ENCODE results near the gene WFIKKN2. TPM values are rescaled to one million over a fixed set of nuclear protein-coding genes. Genes with fewer than 3 reads are reported as not detected.
"Not testable (repeated sequence)": the region's sequence is repeated elsewhere in the genome, so short reads cannot be mapped to it uniquely, and the experiment has no call there.

The WFIKKN2 gene
- polyA plus RNA-seq, 1 experiment: not detected

DNA sequence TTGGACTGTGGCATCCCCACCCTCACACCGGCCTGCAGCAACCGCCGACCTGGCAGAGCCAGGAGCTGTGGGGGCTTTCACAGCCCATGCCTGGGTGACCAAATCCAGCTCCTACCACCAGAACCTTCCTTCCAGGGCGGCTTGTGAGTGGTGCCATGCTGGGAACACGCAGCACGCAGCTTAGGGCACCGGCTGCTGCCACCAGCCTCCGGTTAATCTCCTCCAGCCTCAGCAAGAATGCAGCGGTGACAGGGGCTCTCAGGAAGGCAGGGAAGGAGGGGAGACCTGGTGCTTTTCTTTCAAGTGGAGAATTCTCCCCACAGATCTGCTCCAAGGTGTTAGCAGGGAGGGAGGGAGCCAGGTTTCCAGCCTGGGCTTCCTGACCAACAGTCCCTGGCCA is 35.8 kb upstream of the WFIKKN2 start:
- CTCF ChIA-PET: interaction anchor here (2.3 to 5.5 kb wide), 2 partner anchors 16 to 17 kb away, joined by 8 to 35 read pairs; no protein-coding TSS in a partner anchor

DNA sequence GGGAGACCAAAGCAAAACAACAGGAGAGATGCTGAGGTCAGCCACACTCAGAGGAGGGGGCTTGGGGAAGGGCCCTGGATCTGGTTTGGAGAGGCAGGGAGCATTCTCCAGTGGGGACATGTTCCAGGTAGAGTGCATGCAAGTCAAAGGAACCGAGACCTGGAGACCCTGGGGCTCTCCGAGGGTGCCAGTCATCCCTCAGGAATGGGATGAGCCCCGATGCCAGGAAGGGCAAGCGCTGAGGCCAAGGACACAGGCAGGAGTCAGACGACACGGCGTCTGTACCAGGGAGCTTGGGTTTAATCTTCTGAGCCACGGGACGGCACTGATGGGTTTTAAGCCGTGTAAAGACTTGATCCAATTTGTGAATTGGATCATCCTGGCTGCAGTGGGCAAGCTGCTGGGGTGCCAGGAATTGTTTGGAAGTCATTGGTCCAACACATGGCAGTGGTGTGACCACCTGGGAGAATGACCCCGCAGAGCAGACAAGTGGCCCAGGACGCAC is 35.1 kb upstream of the WFIKKN2 start:
- TF ChIP-seq, protein P1, sequence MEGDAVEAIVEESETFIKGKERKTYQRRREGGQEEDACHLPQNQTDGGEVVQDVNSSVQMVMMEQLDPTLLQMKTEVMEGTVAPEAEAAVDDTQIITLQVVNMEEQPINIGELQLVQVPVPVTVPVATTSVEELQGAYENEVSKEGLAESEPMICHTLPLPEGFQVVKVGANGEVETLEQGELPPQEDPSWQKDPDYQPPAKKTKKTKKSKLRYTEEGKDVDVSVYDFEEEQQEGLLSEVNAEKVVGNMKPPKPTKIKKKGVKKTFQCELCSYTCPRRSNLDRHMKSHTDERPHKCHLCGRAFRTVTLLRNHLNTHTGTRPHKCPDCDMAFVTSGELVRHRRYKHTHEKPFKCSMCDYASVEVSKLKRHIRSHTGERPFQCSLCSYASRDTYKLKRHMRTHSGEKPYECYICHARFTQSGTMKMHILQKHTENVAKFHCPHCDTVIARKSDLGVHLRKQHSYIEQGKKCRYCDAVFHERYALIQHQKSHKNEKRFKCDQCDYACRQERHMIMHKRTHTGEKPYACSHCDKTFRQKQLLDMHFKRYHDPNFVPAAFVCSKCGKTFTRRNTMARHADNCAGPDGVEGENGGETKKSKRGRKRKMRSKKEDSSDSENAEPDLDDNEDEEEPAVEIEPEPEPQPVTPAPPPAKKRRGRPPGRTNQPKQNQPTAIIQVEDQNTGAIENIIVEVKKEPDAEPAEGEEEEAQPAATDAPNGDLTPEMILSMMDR (IDR thresholded peaks at IDR 0.05; ENCODE audit: insufficient read depth, low read depth, low read length): no peak
- Histone ChIP-seq H3K4me3 (ENCODE audit: low read depth, low read length) (no peak overlapping the region), H3K36me3 (ENCODE audit: control insufficient read depth, insufficient read depth, low read length) (no peaks in the 10 kb centered on the region), H3K27me3 (ENCODE audit: control insufficient read depth, insufficient read depth, low read length) (no peaks in the 10 kb centered on the region)
- ChIA-PET CTCF (interaction anchor here (2.3 to 5.5 kb wide), 2 partner anchors 17 kb away, joined by 8 to 35 read pairs; no protein-coding TSS in a partner anchor), POLR2A (no interaction called here)
- DNase-seq (ENCODE audit: low read depth): no peak

More for the DNA sequence above, 35.8 kb upstream of the WFIKKN2 start:
- Histone ChIP-seq H3K4me3 (ENCODE audit: low read depth, low read length) (no peak overlapping the region), H3K36me3 (ENCODE audit: control insufficient read depth, insufficient read depth, low read length) (no peaks in the 10 kb centered on the region), H3K27me3 (ENCODE audit: control insufficient read depth, insufficient read depth, low read length) (no peaks in the 10 kb centered on the region)
- no peak for DNase-seq (ENCODE audit: low read depth)
- TF ChIP-seq, protein P1 (IDR thresholded peaks at IDR 0.05; ENCODE audit: insufficient read depth, low read depth, low read length): no peak
- POLR2A ChIA-PET: no interaction called here

DNA sequence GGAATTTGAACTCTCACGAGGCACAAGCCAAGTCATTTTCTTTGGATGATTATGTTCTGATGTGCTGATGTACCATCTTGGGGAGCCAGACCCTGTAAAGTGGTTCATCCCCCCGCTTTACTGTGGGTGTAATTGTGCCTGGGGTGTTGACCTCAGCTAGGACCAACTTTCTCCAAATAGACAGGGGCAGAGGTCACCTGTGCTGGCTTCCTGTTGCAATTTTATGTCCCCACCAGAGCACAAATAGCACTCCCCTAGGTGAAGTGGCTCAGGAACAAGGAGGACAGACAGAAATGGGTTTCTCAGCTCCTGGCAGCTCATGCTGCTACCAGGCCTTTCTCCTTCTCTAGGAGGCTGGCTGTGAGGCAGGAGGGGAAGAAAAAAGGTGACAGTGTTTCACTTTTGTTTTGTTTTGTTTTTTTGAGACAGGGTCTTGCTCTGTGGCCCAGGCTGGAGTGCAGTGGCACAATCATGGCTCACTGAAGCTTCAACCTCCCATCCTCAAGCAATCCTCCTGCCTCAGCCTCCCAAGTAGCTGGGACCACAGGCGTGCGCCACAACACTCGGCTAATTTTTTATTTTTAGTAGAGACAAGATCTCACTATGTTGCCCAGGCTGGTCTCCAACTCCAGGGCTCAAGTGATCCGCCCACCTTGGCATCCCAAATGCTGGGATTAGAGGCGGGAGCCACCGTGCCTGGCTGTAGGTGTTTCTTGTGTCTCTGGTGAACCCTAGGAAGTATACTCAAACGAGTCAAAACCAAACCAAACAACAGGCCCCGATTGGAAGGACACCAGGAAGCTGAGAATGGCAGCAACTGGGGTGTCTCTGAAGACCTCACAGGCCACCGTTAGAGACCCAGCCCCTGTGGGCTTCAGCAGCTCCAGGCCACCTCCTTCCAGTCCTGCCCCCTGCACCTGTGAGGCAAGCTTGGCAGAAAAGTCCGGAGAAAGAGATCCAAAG is 32.5 kb upstream of the WFIKKN2 start:
- DNase-seq (ENCODE audit: low read depth): no peak
- Histone ChIP-seq H3K4me3 (ENCODE audit: low read depth, low read length) (no peak overlapping the region), H3K27me3 (ENCODE audit: control insufficient read depth, insufficient read depth, low read length) (no peaks in the 10 kb centered on the region), H3K36me3 (ENCODE audit: control insufficient read depth, insufficient read depth, low read length) (no peaks in the 10 kb centered on the region)
- CTCF ChIA-PET: interaction anchor here (1.0 to 1.8 kb wide), 3 partner anchors 15 to 19 kb away, joined by 3 to 10 read pairs (median 3); no protein-coding TSS in a partner anchor
- POLR2A ChIA-PET: no interaction called here
- TF ChIP-seq, protein P1 (IDR thresholded peaks at IDR 0.05; ENCODE audit: insufficient read depth, low read depth, low read length): no peak

DNA sequence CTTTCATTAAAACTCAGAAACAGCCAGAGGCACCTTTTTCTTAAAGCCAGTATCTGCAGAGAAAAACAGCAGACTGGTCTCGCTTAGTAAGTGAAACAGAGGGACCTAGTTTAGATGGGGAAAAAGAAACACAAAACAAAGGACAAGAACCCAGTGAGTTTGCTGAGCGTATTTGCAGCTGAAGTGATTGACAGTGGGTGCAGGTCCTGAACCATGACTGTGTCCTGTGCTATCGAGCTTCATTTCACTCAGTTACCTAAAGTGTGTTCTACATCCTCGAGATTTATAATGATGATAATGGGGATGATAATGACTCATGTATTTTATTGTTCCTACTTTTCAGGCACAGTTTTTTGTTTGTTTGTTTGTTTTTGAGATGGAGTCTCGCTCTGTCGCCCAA is 31.7 kb upstream of the WFIKKN2 start:
- no peak for DNase-seq (ENCODE audit: low read depth)
- TF ChIP-seq, protein P1 (IDR thresholded peaks at IDR 0.05; ENCODE audit: insufficient read depth, low read depth, low read length): no peak
- ChIA-PET POLR2A (no interaction called here), CTCF (no interaction called here)
- Histone ChIP-seq H3K27me3 (ENCODE audit: control insufficient read depth, insufficient read depth, low read length) (no peaks in the 10 kb centered on the region), H3K36me3 (ENCODE audit: control insufficient read depth, insufficient read depth, low read length) (no peaks in the 10 kb centered on the region), H3K4me3 (ENCODE audit: low read depth, low read length) (no peak overlapping the region)

DNA sequence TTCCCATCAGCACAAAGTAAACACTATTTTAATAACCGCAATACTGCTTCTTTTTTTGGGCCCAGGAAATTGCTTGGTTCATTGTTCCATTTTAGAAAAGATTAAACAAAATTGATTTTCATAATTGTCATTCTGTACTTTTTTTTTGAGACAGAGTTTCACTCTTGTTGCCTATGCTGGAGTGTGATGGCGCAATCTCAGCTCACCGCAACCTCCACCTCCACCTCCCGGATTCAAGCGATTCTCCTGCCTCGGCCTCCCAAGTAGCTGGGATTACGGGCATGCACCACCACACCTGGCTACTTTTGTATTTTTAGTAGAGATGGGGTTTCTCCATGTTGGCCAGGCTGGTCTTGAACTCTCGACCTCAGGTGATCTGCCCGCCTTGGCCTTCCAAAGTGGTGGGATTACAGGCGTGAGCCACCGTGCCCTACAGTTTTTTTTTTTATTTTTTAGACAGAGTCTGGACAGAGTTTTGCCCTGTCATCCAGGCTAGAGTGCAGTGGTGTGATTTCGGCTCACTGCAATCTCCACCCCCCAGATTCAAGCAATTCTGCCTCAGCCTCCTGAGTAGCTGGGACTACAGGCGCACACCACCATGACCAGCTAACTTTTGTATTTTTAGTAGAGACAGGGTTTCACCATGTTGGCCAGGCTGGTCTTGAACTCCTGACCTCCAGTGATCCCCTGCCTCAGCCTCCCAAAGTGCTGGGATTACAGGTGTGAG is 30.5 kb upstream of the WFIKKN2 start:
- DNase-seq (ENCODE audit: low read depth); CTCF ChIA-PET; H3K36me3 ChIP-seq (ENCODE audit: control insufficient read depth, insufficient read depth, low read length); H3K4me3 ChIP-seq (ENCODE audit: low read depth, low read length); POLR2A ChIA-PET; H3K27me3 ChIP-seq (ENCODE audit: control insufficient read depth, insufficient read depth, low read length): not testable (repeated sequence)
